Stimulated activated CD8-positive, alpha-beta memory T cell treated with anti-CD3 and anti-CD28 coated beads, Interleukin-2, amount 100 ng/mL, for 48 hours (primary cell): ENCODE measurements around the gene RTN4R.
"Not testable (repeated sequence)": the region's sequence is repeated elsewhere in the genome, so short reads cannot be mapped to it uniquely, and the experiment has no call there.

Experiments
- DNase-seq, 2 donors: peaks; one replicate each; pipeline ENCODE4 v3.0.0-alpha.2; 2020; ENCODE audit warnings: low read depth in 2 of 2

The RTN4R gene

DNA sequence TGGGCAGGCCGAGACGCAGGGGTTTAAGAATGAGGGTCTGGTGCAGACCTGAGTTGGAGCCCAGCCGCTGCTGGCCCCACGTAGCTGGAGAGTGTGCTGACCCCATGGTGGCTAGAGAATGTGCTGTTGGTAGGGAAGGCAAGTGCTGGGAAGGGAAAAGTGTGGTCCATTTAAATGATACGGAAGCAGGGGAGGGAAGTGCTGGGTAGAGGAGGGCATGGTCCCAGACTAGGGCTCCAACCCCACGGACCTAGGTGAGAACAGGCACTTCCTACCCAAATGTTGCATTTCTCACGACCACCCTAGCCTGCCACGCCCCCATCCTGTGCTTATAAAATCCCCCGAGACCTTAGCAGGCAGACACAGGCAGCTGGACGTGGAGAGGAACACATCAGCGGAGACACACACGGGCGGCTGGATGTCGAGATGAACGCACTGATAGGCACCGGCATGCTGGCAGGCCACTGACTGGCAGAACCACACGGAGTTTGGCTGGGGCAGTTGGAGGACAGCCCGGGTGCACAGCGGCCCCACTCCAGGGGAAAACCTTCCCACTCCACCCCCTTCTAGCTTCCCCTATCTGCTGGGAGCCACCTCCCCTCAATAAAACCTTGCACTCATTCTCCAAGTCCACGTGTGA is 18.8 kb upstream of the RTN4R start:
- DNase-seq, result not testable (repeated sequence)

DNA sequence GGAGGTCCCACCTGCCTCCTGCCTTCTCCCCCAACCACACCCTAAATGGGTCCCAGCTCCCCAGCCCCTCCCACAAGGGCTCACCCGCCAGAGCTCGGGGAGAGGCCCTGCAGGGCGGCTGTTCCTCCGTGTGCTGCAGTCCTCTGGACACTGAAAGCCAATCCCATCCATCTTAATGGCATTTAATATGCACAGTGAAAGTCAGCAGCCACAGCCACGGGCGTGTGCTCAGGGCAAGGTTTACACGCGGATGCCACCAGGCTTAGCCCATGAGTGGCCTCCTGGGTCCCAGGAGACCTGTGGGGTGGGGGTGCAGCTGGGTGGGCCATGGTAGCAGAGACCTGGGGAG is 18.2 kb upstream of the RTN4R start:
- DNase-seq, result not testable (repeated sequence)

GRCh38 chr22:20285473-20286311 is 17.6 kb upstream of the RTN4R start:
- peak; percentile 49 to 77 for DNase-seq

DNA sequence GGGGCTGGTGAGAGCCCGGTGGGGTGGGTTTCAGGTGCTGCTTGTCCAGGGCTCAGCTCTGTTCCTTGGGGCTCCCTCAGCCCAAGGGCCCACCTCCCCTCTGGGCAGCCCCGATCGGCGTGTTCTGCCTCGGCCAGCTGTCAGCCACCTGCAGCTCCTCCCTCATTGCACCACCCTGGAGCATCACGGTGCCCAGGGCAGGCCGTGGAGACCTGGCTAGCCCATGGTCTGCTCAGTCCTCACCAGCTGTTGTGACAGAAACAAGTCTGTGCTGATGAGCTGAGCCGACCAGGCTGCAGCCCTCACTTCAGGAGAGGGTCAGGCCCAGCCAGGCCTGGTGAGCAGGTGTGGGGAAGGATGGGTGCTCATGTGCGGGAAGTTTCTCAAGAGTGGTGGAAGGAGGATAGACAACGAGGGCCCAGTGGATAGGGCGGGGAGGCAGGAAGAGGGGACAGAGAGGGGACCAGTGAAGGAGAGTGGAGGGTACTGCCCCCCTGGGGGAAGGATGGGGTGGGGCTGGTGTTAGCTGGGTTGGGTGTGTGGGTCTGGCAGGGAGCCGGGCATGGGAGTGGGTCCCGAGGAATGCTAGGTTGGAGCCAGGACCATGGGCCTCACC is 16.5 kb upstream of the RTN4R start:
- no peak for DNase-seq

GRCh38 chr22:20283674-20284066 is 15.6 kb upstream of the RTN4R start:
- no peak for DNase-seq

DNA sequence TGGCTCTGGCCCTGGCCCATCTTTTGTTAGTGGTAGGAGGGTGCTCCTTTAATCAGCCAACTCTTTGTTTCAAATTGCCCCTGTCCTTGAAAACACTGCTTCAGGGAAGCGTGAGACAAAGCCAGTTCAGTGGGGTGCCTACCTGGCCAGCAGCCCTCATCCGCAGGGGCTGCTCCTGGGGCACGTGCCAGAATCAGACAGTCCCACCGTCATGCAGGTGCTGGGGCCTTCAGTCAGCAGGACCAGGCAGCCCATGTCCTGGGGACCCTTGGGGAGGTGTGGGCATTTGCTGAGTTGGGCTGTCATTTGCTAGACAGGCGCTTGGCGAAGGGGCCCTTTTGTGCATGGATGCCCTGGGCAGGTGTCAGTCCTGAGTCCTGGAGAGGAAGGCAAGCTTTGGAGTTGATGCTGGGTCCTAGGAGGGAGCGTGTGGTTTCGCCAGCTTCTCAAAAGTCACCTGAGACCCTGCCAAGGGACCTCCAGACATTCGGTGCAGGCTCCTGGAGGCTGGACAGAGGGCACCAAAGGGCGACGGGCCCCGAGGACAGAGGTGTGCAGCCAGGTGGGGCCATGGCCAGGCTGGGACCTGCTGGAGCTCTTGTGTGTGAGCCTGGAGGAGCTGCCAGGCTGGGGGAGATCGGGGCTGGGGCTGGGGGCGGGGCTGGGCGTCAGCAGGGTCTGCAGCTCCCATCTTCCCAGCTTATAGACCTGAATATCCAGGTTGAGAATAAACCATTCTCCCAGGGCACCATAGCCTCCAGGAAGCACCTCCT is 15.0 kb upstream of the RTN4R start:
- DNase-seq, result no peak

- DNase-seq, result no peak
Measured at GRCh38 chr22:20281891-20282290, 13.8 kb upstream of the RTN4R start.

DNA sequence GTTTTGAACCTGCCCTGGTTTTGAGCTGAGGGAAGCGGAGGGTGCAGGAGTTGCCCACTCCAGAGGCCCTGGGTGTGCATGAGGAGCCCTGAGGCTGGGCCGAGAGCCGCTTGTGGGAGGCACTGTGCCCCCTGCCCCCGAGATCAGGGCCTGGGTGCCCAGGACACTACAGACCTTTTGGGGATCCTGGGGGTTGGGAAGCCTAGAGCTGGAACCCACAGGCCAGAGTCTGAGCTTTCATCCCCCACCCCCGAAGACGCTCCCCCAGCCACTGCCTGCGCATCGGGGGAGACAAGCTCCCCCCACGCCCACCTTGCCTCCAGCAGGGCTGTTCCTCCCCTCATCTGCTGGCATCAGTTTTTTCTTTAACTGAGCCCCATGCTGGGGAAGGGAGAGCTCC is 13.4 kb upstream of the RTN4R start:
- DNase-seq, result not testable (repeated sequence)

DNA sequence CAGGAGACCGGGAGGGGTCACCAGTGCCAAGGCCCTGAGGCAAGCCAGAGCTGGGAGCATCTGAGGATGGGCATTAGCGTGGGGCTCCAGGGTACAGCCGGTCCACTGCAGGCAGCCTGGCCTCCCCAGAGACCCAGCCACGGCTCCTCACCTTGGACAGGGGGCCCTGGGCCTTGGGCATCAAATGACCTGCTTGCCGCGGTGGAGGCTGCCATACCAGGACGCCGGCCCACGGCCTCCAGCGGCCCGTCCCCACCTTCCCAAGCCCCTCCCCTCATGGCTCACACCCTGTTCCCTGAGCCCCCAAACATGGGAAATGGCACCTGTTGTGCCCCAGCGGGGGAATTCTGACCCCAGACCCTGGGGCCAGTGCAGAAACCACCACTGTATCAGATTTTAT is 12.7 kb upstream of the RTN4R start:
- no peak for DNase-seq

- DNase-seq, result not testable (repeated sequence)
Measured at GRCh38 chr22:20280163-20280562, 12.0 kb upstream of the RTN4R start.

DNA sequence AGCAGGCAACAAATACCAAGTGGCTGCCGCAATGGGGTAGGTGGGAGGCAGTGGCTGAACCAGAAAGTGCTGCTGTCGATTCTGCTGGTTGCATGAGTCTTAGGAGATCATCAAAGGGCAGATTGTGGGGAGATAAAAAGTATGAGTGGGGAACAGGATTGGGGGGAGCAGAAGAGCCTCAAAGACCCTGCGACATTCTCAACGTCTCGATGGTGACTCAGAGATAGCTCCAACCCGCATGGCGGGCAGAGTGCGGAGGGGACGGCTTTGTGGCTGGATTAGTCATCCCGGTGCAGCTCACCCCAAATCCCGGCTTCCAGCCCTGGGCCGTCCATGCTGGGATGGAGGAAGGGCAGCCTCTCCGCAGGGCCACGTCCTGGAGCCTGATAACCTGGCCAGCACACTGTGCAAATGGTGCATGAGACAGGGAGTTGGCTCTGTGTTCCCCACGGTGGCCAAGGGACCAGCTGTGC is 11.6 kb upstream of the RTN4R start:
- DNase-seq, result peak in 1 of 2 donors; percentile 6

- DNase-seq, result not testable (repeated sequence)
Measured at GRCh38 chr22:20278726-20279490, 10.8 kb upstream of the RTN4R start.

- not testable (repeated sequence) for DNase-seq
Measured at GRCh38 chr22:20277936-20278635, 10.0 kb upstream of the RTN4R start.

- DNase-seq, result no peak
Measured at GRCh38 chr22:20276468-20276867, 8.3 kb upstream of the RTN4R start.

GRCh38 chr22:20275836-20276235 is 7.7 kb upstream of the RTN4R start:
- no peak for DNase-seq

DNA sequence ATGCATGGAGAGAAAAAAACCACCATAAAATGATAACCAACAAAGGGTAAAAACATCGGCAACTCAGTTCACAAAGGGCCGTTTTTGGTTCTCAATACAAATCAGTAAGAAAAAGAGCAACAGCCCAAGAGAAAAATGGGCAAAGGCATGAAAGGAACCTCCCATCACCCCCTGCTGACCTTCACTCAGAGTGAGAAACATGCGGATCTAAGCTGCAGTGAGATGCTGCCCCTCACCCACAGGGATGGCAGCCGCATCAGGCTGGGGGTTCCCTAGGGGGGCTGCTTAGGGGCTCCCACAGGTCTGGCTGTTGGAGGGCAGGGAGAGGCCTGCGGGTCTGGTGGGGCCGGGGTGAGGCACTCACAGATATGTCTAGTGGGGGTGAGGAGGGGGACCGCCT is 7.2 kb upstream of the RTN4R start:
- not testable (repeated sequence) for DNase-seq

DNA sequence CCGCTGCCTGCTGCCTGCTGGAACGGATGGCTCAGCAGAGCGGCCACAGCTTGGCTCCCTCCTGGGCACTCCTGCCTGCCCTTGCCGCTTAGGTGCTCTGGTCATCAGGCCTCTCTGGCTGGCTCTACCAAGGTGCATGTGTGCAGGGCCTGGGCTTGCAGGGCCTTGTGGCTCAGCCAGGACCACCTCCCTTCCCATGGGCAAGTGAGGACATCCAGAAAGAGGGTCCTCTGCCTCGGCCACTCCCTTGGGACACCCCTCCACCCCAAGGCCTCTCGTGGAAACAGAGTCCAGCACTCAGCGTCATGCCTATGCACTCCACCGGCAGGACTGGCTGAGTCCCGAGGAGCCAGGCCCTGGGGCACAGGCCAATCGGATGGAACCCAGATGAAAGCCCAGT is 6.3 kb upstream of the RTN4R start:
- not testable (repeated sequence) for DNase-seq

DNA sequence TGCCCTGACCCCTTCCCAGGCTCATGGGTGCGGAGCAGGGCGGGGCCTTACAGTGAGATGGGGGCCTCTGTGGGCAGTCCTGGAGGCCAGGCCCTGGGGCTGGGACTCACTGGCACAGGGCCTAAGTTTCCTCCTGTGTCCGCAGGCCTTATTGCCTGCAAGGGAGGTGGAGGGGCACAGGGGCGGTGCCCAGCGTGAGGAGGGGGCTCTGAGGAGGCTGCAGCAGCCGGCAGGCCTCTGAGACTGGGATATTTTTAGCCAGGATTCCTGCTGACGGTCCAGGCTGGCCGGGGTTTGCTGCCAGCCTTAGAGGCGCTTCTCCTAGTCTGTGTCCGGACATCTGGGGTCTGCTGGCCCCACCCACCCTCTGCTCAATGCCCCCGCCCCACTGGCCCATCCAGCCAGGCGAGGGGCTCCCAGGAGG is 5.7 kb upstream of the RTN4R start:
- no peak for DNase-seq

GRCh38 chr22:20272700-20273099 is 4.6 kb upstream of the RTN4R start:
- no peak for DNase-seq

DNA sequence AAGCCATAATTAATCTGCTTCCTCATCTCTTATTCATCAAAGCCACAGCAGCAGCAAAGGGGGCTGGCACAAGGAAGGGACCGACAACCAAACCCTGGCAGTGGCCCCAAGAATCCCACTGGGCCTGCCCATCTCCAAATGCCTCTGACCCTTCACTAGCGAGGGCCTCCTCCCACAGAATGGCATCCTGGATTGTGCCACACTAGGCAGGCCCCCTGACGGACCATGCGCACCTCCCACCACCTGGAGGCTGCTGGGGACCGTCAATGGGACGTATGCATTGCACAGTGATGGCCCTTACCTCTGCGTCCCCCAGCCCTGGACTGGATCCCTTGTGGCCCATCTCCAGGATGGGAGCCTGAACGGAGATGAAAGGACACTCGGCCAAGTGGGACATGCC is 4.1 kb upstream of the RTN4R start:
- no peak for DNase-seq
